Glomerular visceral epithelial cell (primary cell): ENCODE data around the gene COL6A3.
"Not testable (repeated sequence)": the region's sequence is repeated elsewhere in the genome, so short reads cannot be mapped to it uniquely, and the experiment has no call there.

Experiments
- DNase-seq: peaks from one replicate; pipeline ENCODE4 v3.0.0-alpha.2; 2016; ENCODE audit errors: extremely low spot score

Gene COL6A3

DNA sequence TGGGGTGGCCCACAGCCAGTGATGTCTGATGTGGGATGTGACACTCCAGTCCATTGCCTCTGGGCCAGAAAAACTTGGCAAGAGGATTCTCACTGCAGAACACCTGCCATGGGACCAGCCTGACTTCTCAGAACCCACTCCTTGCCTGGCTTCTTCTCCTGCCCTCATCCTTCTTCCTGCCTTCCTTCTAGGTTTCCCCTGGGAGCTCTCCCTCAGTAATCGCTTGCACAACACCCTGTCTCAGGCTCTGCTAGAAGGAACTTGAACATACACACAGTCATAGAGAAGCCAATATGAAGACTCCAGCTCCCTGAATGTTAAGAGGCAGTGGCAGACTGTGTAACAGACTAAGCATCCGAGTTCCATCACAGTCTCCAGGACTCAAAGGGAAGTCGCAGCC is 4.3 kb upstream of the COL6A3 start:
- no peak for DNase-seq

DNA sequence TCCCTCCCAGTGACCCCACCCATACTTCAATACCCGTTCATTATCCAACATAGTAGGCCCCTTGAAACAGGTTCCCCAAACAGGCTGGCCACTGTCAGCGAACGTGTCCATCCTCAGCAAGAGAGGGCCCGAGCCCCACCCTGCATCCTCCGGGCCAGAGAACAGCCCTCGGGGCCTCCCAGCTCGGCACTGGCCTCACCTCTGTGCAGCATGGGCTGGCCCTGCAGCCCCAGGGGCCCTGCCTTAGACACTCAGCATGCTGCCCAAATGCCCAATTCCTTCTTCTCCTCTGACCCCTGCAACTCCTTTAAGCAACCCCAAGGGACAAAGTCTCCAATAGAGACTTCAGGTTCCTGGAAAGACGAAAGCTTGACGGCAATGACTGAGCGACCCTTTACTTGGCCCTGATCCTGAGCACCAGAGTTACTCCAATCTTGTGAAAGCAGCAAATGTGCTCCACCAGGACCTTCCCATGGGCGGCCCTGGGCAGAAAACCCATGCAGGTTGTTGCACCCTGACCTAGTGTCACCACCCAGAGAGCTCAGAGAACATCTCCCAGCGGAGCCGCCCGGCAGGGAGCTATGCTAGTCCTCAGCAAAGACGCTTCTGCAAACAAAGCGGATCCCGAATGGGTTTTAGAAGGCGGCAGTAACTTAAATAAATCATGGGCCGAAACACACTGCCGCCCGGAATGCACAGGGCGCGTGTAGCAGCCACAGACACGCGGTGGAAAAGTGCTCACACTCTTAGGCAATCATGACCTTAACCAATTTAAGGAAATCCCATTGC is 782 bp downstream of the COL6A3 start:
- DNase-seq, result no peak

GRCh38 chr2:237412646-237412987 is 1.3 kb downstream of the COL6A3 start:
- DNase-seq, result no peak

- no peak for DNase-seq
Measured at GRCh38 chr2:237411683-237412423, 2.1 kb downstream of the COL6A3 start.

DNA sequence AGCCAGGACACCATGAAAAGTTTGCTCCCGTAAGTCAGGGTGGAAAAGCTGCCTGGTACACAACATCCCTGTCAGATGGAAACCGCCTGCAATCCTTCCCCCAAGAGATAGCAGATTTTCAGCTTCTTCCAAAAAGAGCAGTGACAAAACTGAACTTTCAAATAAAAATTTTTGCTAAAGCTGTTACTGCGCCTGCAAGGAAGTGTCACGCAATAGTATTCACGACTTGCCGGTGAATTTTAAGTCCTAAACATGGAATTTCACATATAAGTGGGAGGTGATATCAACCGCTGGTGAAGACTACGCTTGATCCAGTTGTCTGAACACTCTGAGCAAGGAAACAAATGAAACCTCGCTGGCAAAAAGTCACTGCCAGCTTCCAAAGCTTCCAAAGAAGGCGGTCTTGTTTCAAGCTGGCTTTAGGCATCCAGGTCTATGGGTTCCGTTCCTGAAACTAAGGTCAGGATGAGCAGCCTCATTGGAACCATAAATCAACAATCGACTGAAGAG is 2.8 kb downstream of the COL6A3 start:
- no peak for DNase-seq

DNA sequence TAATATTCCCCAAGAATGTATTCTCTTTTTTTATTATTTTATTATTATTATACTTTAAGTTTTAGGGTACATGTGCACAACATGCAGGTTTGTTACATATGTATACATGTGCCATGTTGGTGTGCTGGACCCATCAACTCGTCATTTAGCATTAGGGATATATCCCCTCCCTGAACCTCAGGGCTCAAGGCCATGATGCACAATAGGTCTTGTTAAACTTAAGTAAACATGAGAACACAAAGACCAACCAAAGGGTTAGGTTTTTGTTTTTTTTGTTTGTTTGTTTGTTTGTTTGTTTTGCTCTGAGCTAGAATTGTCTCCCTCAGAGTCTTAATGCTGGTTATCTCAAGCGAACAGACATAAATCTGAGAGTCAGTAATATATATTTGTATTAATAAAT is 4.7 kb downstream of the COL6A3 start:
- not testable (repeated sequence) for DNase-seq

DNA sequence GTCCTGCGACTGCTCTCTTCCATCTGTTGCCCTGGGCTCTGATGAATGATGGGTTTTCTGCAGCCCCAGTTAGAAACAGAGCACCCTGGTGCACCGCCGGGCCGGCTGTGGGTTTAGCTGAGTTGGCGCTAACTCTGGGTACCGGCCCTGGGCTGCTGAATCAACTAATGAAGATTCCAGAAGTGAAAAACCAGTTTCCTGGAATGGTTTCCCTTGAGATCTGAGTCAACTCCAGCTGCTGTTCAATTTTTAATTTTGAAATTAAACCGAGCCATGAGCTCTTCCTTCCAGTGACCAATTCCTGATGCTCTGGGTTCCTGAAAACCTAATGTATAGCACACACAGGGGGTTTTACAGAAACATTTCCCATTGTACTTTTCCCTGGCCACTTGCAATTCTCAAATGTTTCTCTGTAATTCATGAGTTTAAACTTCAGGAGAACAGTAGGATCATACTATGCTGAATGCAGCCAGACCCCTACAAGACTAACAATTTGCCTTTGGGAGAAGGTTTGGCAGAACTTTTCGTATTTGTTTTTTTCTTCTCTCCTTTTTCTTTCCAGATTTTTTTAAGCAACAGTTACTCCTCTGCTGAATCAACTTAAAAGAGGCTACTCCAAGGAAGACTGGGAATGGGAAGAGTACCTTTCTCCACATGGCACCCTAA is 5.5 kb downstream of the COL6A3 start:
- no peak for DNase-seq

GRCh38 chr2:237407700-237408099 is 6.3 kb downstream of the COL6A3 start:
- no peak for DNase-seq

GRCh38 chr2:237406371-237406895 is 7.5 kb downstream of the COL6A3 start:
- no peak for DNase-seq

GRCh38 chr2:237405605-237406004 is 8.4 kb downstream of the COL6A3 start:
- no peak for DNase-seq

DNA sequence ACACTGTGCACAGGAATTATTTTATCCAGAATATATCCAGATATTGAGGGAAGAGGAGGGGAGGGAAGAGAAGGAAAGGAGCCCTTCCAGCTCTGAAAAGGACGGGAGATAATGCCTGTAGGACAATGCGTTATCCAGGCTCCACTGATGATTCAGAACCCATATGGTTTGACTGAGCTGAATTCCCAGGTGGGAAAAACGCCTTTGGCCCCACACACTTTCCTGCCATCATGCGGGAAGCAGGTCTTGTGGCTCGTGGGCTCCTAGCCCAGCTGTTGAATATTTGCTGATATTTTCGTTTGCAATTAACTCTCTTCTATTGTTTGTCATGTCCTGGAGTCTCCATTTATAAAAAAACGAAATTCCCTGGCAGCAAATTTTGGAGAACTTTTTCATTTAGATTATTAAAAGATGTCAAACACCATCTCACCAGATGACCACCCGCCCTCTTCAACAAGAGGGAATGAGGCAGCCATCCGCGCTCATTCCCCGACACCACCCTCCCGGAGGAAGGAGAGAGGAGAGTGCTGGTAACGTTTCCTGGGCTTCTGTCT is 8.9 kb downstream of the COL6A3 start:
- DNase-seq, result no peak

DNA sequence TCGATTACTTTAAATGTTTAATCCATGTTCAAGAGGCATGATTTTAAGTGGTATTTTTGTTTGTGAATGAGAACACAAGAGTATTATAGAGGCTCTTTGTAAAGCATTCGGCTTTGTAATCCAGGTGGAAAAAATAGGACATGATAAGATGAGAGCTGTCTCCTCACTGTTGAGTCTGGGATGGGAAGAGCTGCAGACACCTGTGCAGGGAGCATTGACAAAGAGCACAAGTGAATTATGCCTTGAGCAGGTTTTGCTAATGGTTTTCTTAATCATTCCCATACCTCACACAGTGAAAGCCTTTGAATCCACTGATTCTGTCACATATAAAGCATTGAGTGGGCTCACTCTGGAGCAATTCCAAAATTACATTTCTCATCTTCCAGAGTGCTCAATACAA is 9.6 kb downstream of the COL6A3 start:
- no peak for DNase-seq

DNA sequence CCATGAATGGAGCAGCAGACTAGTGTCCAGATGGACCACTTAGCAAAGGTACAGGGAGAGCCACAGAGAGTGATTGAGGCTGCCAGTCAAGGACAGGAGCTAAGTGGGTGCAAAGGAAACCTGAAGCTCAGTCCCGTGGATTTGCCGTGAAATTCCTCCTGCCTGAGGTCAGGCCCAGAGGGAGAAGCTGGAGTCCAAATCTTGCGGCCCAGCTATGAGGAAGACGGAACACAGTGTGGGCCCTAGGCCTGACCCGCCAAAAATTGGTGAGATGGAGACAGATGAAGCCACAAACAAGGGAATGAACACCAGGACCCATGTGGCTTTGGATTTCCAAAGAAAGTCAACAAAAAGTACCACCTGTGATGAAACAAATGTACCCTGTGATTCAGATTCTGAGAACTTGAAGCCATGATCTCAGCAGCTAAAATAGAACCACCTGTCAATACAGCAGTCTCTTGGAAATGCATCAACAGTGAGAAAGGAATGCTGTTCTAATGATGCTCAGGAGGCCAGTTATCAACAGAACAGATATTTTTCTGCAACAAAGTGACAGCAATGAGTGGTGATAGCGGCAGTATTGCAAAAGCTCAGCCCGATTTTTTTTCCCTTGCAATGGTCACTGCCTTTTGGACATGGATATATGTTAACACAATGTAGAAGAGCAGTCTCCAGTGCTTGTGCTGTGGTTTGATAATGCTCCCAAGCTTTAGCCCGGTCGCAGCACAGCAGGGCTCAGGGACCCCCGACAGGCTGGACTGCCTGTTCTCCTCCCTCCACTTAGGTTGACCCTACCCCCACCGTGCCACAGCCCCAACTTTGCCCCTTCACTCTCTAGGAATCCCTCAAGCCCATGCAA is 10.7 kb downstream of the COL6A3 start:
- no peak for DNase-seq

GRCh38 chr2:237400199-237400598 is 13.8 kb downstream of the COL6A3 start:
- DNase-seq, result no peak

DNA sequence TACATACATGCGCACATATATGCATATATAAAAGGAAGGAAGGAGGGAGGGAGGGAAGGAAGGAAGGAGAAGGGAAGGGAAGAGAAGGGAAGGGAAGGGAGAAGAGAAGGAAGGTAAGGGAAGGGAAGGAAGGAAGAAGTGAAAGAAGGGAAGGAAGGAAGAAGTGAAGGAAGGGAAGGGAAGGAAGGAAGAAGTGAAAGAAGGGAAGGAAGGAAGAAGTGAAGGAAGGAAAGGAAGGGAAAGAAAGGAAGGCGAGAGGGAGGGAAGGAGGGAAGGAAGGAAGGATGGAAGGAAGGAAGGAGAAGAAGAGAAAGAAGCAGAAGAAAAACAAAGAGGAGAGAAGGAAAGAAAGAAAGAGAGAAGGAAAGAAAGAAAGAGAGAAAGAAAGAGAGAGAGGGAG is 16.9 kb downstream of the COL6A3 start:
- DNase-seq, result no peak

GRCh38 chr2:237393523-237393922 is 20.4 kb downstream of the COL6A3 start:
- DNase-seq, result no peak

DNA sequence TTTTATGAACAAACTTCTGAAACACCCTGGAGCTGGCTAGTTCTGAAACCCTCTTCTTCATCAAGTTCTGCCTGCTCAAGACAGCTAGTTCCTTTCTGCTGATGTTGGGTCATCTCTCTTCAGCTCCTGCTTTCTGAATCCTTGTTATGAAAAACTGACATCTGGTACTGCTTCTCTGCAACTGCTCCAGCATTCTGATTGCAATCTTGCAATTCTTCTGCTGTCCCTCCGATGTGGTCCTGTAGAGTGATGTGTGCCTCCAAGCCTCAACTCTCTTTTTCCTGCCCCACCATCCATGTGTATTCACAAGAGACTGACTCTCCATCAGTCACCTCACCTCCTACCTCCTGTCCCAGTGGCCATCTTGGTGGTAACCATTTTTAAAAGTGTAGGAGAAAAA is 21.8 kb downstream of the COL6A3 start:
- DNase-seq, result no peak

DNA sequence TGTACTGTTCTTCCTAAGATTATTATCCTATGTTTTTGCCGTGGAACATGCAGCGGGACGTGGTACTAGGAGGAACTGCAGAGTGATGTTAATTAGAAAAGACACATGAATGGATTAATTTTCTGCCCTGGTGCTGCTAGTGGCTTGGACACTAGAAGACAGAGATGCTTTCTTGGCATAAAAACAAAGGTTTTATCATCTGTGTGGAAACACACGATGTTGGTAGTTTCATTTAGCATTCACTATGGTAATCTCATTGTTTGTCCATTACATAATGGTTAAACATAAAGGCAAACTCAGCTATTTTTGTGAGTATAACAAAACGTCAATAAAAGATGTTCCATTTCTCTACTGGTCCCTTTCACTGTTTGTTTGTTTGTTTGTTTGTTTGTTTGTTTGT is 22.8 kb downstream of the COL6A3 start:
- no peak for DNase-seq

GRCh38 chr2:237390235-237390634 is 23.7 kb downstream of the COL6A3 start:
- DNase-seq, result no peak

- no peak for DNase-seq
Measured at GRCh38 chr2:237389831-237390230, 24.1 kb downstream of the COL6A3 start.

- no peak for DNase-seq
Measured at GRCh38 chr2:237388036-237388435, 25.9 kb downstream of the COL6A3 start.
